Measurements from ENCODE around the gene MACROD2. TPM values are rescaled to one million over a fixed set of nuclear protein-coding genes. Genes with fewer than 3 reads are reported as not detected.

The MACROD2 gene
- total RNA-seq, 1 donor from 2014 or later: 6.7 TPM

DNA sequence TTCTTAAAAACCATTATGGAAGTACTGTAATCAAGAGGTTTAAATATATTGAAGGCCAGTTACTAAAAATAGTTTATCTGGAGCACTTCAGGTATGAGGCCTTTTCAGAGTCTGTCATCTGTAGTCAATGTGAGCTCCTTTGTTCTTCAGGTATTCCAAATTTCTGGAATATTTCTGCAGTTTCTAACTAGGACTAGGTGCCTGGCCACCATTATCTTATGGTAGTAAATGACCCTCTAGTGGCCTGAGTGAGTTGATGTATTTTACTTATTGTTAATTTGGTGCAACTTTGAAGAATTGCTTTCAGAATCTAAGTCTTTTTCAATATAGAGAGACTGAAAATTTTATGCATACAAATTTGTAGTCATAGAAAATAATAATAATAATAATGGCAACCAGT lies 437.3 kb downstream of the MACROD2 start:
- no peak for DNase-seq (ENCODE audit: extremely low spot score, unreplicated experiment)
- Mint-ChIP-seq H3K4me3 (no peak overlapping the region), H3K27me3 (no peaks in the 10 kb centered on the region), H3K36me3 (no peaks in the 10 kb centered on the region), H3K4me1 (ENCODE audit: unreplicated experiment) (no peaks in the 10 kb centered on the region), H3K9me3 (no peaks in the 10 kb centered on the region), H3K27ac (no peak overlapping the region)
- TF ChIP-seq, protein P1, sequence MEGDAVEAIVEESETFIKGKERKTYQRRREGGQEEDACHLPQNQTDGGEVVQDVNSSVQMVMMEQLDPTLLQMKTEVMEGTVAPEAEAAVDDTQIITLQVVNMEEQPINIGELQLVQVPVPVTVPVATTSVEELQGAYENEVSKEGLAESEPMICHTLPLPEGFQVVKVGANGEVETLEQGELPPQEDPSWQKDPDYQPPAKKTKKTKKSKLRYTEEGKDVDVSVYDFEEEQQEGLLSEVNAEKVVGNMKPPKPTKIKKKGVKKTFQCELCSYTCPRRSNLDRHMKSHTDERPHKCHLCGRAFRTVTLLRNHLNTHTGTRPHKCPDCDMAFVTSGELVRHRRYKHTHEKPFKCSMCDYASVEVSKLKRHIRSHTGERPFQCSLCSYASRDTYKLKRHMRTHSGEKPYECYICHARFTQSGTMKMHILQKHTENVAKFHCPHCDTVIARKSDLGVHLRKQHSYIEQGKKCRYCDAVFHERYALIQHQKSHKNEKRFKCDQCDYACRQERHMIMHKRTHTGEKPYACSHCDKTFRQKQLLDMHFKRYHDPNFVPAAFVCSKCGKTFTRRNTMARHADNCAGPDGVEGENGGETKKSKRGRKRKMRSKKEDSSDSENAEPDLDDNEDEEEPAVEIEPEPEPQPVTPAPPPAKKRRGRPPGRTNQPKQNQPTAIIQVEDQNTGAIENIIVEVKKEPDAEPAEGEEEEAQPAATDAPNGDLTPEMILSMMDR (conservative IDR thresholded peaks at IDR 0.05): no peak

DNA sequence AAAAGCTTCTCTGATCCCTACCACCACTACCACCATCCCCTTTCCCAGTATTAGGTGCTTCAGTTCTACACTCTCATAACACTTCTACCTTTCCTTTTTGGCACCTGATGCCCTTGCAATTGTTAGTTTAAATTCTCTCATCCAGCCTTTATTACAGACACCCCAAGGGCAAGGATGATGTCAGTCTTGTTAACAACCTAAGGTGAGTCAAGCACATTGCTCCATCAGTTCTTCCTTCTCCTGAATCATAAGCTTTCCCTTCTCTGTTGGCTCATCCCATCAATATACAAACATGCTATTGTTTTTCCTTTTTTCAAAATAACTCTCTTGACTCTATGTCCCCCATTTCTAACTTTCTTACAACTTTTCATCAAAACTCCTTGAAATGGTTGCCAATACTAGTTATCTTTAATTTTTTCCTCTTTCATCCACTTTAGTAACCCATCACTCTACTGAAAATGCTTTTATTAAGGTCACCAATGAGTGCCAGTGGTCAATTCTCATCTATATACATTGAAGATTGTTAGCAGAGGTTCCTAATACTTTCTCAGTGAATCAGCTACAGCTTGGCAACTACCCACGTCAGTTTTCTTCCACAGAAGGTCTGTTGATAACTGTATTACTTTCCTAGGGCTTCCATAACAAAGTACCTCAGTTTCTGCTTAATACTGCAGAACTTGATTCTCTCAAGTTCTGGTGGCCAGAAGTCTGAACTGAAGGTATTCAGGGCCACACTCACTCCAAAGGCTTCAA lies 439.2 kb downstream of the MACROD2 start:
- DNase-seq (ENCODE audit: extremely low spot score, unreplicated experiment): no peak
- Mint-ChIP-seq H3K4me1 (ENCODE audit: unreplicated experiment) (no peaks in the 10 kb centered on the region), H3K9me3 (no peaks in the 10 kb centered on the region), H3K27ac (no peak overlapping the region), H3K27me3 (no peaks in the 10 kb centered on the region), H3K4me3 (no peak overlapping the region), H3K36me3 (no peaks in the 10 kb centered on the region)
- TF ChIP-seq, protein P1 (conservative IDR thresholded peaks at IDR 0.05): no peak

DNA sequence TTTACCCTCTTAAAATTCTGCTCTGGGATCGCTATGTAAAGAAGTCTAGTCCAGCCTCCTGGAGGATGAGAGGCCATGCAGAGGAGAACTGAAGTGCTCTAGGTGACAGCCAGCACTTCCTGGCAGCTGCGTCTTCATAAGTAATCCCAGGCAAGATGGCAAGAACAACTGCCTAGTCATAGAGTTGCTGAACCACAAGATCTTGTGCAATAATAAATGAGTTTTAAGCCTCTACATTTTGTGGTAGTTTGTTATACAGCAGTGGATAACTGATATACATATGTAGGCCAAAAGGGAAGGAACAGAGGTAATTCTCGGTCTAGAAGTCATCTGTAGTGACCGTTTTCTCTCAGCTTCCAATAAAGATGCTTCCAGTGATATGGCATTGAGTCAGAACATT lies 445.9 kb downstream of the MACROD2 start:
- TF ChIP-seq, protein P1 (conservative IDR thresholded peaks at IDR 0.05): no peak
- H3K9me3 Mint-ChIP-seq: peaks cover 10% of the 10 kb centered on the region
- H3K27me3 Mint-ChIP-seq: no peaks in the 10 kb centered on the region

DNA sequence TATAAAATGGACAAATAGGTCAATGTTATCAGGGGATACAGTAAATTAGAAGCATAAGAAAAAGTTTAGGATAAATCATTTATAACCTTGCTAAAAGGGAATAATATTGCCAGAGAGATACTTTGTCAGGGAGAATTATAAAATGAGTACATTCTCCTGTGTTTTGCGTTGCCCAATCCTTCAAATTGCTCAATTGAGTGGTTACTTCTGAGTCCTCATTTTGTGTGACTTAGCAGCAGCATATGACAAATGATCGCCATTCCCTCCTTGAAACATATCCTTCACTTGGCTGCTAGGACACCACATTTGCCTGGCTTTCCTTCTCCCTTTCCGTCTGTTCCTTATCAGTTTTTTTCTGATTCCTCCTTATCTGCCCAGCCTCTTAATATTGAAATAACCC lies 448.8 kb downstream of the MACROD2 start:
- Mint-ChIP-seq H3K4me3 (no peak overlapping the region), H3K9me3 (peaks cover 10% of the 10 kb centered on the region), H3K36me3 (no peaks in the 10 kb centered on the region), H3K4me1 (ENCODE audit: unreplicated experiment) (no peaks in the 10 kb centered on the region), H3K27me3 (no peaks in the 10 kb centered on the region), H3K27ac (no peak overlapping the region)
- DNase-seq (ENCODE audit: extremely low spot score, unreplicated experiment): no peak
- TF ChIP-seq, protein P1 (conservative IDR thresholded peaks at IDR 0.05): no peak

More for the DNA sequence above, 445.9 kb downstream of the MACROD2 start:
- Mint-ChIP-seq H3K27ac (no peak overlapping the region), H3K4me3 (no peak overlapping the region), H3K36me3 (no peaks in the 10 kb centered on the region), H3K4me1 (ENCODE audit: unreplicated experiment) (no peaks in the 10 kb centered on the region)
- DNase-seq (ENCODE audit: extremely low spot score, unreplicated experiment): no peak

DNA sequence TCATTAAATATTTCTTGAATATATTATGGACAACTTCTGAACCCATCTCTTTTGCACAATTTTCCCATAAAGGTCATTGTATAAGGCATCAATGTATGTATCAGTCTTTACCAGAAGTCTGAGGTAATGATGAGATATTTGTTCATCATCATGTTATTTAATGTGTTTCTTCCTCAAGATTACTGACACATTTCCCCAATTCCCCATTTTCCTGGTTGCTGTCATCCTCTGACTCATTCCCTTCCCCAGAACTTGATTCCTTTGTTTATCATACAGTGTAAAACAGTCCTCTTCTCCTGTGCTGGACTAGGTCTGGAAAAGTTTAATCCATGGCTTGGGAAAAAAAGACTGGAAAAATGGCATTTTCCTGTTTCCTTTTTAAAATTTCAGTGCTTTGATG lies 450.0 kb downstream of the MACROD2 start:
- no peak overlapping the region for H3K27ac Mint-ChIP-seq
- H3K9me3 Mint-ChIP-seq: peaks cover 10% of the 10 kb centered on the region
- no peaks in the 10 kb centered on the region for H3K36me3 Mint-ChIP-seq

More for the DNA sequence above, 450.0 kb downstream of the MACROD2 start:
- TF ChIP-seq, protein P1 (conservative IDR thresholded peaks at IDR 0.05): no peak
- no peaks in the 10 kb centered on the region for H3K27me3 Mint-ChIP-seq
- no peaks in the 10 kb centered on the region for H3K4me1 Mint-ChIP-seq (ENCODE audit: unreplicated experiment)
- no peak for DNase-seq (ENCODE audit: extremely low spot score, unreplicated experiment)
- H3K4me3 Mint-ChIP-seq: no peak overlapping the region
